Upper lobe of left lung (tissue), 6 donors: ENCODE data around the gene GNG8. TPM values are rescaled to one million over a fixed set of nuclear protein-coding genes. Genes with fewer than 3 reads are reported as not detected.
A peak's percentile ranks its signal among the peaks of the same experiment; 100 is the strongest.

Experiments
- ATAC-seq, 2 donors: fragments of 200-7000 bp; cut with Tn5 transposase; one replicate each; pipeline ENCODE4 v1.9.1; 2022; ENCODE audit warnings: mild to moderate bottlenecking in 2 of 2, moderate library complexity in 2 of 2; ENCODE audit not compliant: low FRiP score in 2 of 2
- DNase-seq, 2 donors: peaks; one replicate each; pipeline ENCODE4 v3.0.0-alpha.2; 2019 to 2020
- H3K27ac ChIP-seq, 4 donors: fragments of 200-600 bp; sonication (generic); one replicate each; pipeline ENCODE4 v1.5.1; 2016 to 2019
- H3K27me3 ChIP-seq, 4 donors: fragments of 200-600 bp; sonication (generic); one replicate each; pipeline ENCODE4 v1.5.1; 2017 to 2019
- H3K36me3 ChIP-seq, 4 donors: fragments of 200-600 bp; sonication (generic); one replicate each; pipeline ENCODE4 v1.5.1; 2016 to 2019
- H3K4me1 ChIP-seq, 4 donors: fragments of 200-600 bp; sonication (generic); one replicate each; pipeline ENCODE4 v1.5.1; 2018 to 2019
- H3K4me3 ChIP-seq, 4 donors: fragments of 200-600 bp; sonication (generic); one replicate each; pipeline ENCODE4 v1.5.1; 2017 to 2019; ENCODE audit warnings: mild to moderate bottlenecking in 2 of 4, moderate library complexity in 1 of 4
- H3K9me3 ChIP-seq, 4 donors: fragments of 200-600 bp; sonication (generic); one replicate each; pipeline ENCODE4 v1.5.1; 2018 to 2019
- CTCF ChIP-seq, 6 experiments: fragments of 450-650 bp in 4 of 6; fragments of 200-600 bp in 2 of 6; sonication (generic) in 2 of 6; IDR thresholded peaks; one replicate each; pipeline ENCODE4 v1.5.1; 2016 to 2019; ENCODE audit warnings: antibody characterized with exemption in 6 of 6
- EP300 ChIP-seq, 4 donors: sonication (generic); formaldehyde crosslinking; IDR thresholded peaks; one replicate each; pipeline ENCODE4 v1.5.1; 2017; ENCODE audit warnings: antibody characterized with exemption in 4 of 4, control low read depth in 2 of 4
- POLR2A ChIP-seq, 4 donors: fragments of 450-650 bp; IDR thresholded peaks; one replicate each; pipeline ENCODE4 v1.5.1; 2016 to 2017; ENCODE audit warnings: antibody characterized with exemption in 4 of 4, mild to moderate bottlenecking in 2 of 4
- POLR2AphosphoS5 ChIP-seq, 2 donors: sonication (generic); formaldehyde crosslinking; IDR thresholded peaks; one replicate each; pipeline ENCODE4 v1.5.1; 2017; ENCODE audit warnings: antibody characterized with exemption in 2 of 2
- WGBS, 2 donors: methylation state at CpG; one replicate each; pipeline ENCODE4 v1.1.5; 2017 to 2018; 5-methylcytosine and 5-hydroxymethylcytosine counted together
- total RNA-seq, 6 donors: library from RNA; depleted of rRNA in 4 of 6; stranded (reverse); fragments of >200 nt in 4 of 6; gene quantifications; one replicate each; pipeline versions ENCODE4 v1.1.0 to v1.2.1, GENCODE V29; 2016 to 2021
- donor health status: DM: no; HTN: no; CAD: no; lungs with moderate emphysema.
- donor health status: DM: no; HTN: yes; CAD: no; lungs with severe emphysema.

Gene GNG8
- total RNA-seq, 6 donors from 2014 or later, result not detected

GRCh38 chr19:46615966-46616365, 20.0 kb downstream of the GNG8 start:
- whole genome bisulfite sequencing, 2 donors, result 82 to 87% methylated on average over 10 of the region's 10 CpGs
- Histone ChIP-seq H3K9me3 (no peaks in the 10 kb centered on the region), H3K27me3 (no peaks in the 10 kb centered on the region), H3K36me3 (peaks cover 0 to 2% (median 0%) of the 10 kb centered on the region in 4 donors), H3K4me1 (peaks cover 34 to 46% (median 43%) of the 10 kb centered on the region in 4 donors), H3K27ac (no peak overlapping the region), H3K4me3 (no peak overlapping the region)
- no peak for DNase-seq
- no peak for TF ChIP-seq CTCF (IDR thresholded peaks at IDR 0.05)
- no peak for TF ChIP-seq POLR2A (IDR thresholded peaks at IDR 0.05)
- no peak for TF ChIP-seq POLR2AphosphoS5 (IDR thresholded peaks at IDR 0.05)
- TF ChIP-seq EP300 (IDR thresholded peaks at IDR 0.05), result no peak
- no peak for ATAC-seq

- WGBS, 2 donors, result 8 to 10% methylated on average over 10 to 12 of the region's 12 CpGs
- ATAC-seq (peak; percentile 91 to 93), DNase-seq (peak in 1 of 2 donors; percentile 82)
- Histone ChIP-seq H3K4me3 (no peak overlapping the region), H3K9me3 (no peaks in the 10 kb centered on the region), H3K36me3 (peaks cover 3 to 20% (median 15%) of the 10 kb centered on the region in 4 donors), H3K27me3 (no peaks in the 10 kb centered on the region), H3K27ac (no peak overlapping the region), H3K4me1 (peaks cover 23 to 38% (median 32%) of the 10 kb centered on the region in 4 donors)
- TF ChIP-seq POLR2AphosphoS5 (IDR thresholded peaks at IDR 0.05), result no peak
- peak; percentile 81 to 94 (median 88) for TF ChIP-seq CTCF (IDR thresholded peaks at IDR 0.05)
These were observed 21.8 kb downstream of the GNG8 start for GRCh38 chr19:46614114-46614722.

- peaks cover 9 to 27% (median 22%) of the 10 kb centered on the region in 4 donors for H3K36me3 ChIP-seq
- TF ChIP-seq CTCF (IDR thresholded peaks at IDR 0.05) (no peak), EP300 (IDR thresholded peaks at IDR 0.05) (no peak), POLR2A (IDR thresholded peaks at IDR 0.05) (no peak), POLR2AphosphoS5 (IDR thresholded peaks at IDR 0.05) (no peak)
- no peaks in the 10 kb centered on the region for H3K27me3 ChIP-seq
- DNase-seq (no peak), ATAC-seq (no peak)
- no peak overlapping the region for H3K27ac ChIP-seq
- WGBS, 2 donors, result 92 to 93% methylated on average over 22 of the region's 22 CpGs
- H3K4me1 ChIP-seq, result peaks cover 16 to 31% (median 27%) of the 10 kb centered on the region in 4 donors
- no peak overlapping the region for H3K4me3 ChIP-seq
- H3K9me3 ChIP-seq, result no peaks in the 10 kb centered on the region
These were observed 22.5 kb downstream of the GNG8 start for GRCh38 chr19:46613525-46613924.

DNA sequence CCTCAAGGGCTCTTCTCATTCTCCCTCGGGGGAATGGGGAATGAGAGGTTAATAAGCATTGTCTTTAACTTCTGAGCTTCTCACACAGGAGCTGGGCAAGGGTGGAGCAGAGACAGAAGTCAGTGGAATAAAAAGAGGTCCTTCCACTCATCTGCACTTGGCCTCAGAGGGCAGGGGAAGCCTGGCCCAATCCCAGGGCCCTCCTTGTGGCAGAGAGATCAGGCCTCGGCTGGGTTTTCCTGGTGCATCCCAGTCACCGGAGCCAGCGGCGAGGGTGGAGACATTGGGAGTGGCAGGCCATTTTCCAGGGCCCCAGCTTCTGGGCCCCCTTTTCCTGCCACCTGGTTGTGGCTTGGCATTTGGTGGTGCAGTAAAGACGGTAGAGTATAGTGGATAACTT, 24.2 kb downstream of the GNG8 start:
- peaks cover 20 to 44% (median 39%) of the 10 kb centered on the region in 4 donors for H3K36me3 ChIP-seq
- no peaks in the 10 kb centered on the region for H3K9me3 ChIP-seq
- ATAC-seq (no peak), DNase-seq (no peak)
- 68 to 82% methylated on average over 6 of the region's 6 CpGs for WGBS, 2 donors
- H3K27me3 ChIP-seq, result no peaks in the 10 kb centered on the region
- TF ChIP-seq POLR2AphosphoS5 (IDR thresholded peaks at IDR 0.05), result no peak
- no peak for TF ChIP-seq CTCF (IDR thresholded peaks at IDR 0.05)
- no peak for TF ChIP-seq EP300 (IDR thresholded peaks at IDR 0.05)
- H3K4me1 ChIP-seq, result peaks cover 4 to 23% (median 18%) of the 10 kb centered on the region in 4 donors
- no peak overlapping the region for H3K27ac ChIP-seq
- H3K4me3 ChIP-seq, result no peak overlapping the region
